ENCODE results near the gene ANKRA2.

- no peak for TF ChIP-seq JUNB (CRISPR knock-in tag; conservative IDR thresholded peaks at IDR 0.05)
- TF ChIP-seq POLR2A (conservative IDR thresholded peaks at IDR 0.05) = no peak
- TF ChIP-seq MGA (IDR thresholded peaks at IDR 0.05) = 0 out of 2 replicates have a peak, but pooled peaks have one; percentile 19
- TF ChIP-seq CHD2 (IDR thresholded peaks at IDR 0.05; ENCODE audit: low read depth, low read length) = no peak
- no peak for TF ChIP-seq MXI1 (IDR thresholded peaks at IDR 0.05; ENCODE audit: low read depth, low read length)
- no peak for TF ChIP-seq HDAC2 (IDR thresholded peaks at IDR 0.05)
- TF ChIP-seq NCOA1 (IDR thresholded peaks at IDR 0.05; ENCODE audit: low read depth) = no peak
- peak; percentile 33; the same call in 1 of the 2 replicates for TF ChIP-seq EGR1 (conservative IDR thresholded peaks at IDR 0.05)
- peak; percentile 33; the same call in 1 of the 2 replicates for TF ChIP-seq POLR2AphosphoS5 (IDR thresholded peaks at IDR 0.05; ENCODE audit: control insufficient read depth, insufficient read depth, low read depth, low read length)
Measured at GRCh38 chr5:73564675-73565074, 764 bp downstream of the ANKRA2 start.
